GM11168 (cell line): ENCODE results near the gene CHD2.

ENCODE experiments used
- in situ Hi-C: fragments of 300-500 bp; cut with MboI; formaldehyde crosslinking; loops from one replicate; pipeline ENCODE4 v1.12.0; 2022; ENCODE audit warnings: low sequenced_read_pairs; ENCODE audit not compliant: unreplicated experiment

CHD2 gene

DNA sequence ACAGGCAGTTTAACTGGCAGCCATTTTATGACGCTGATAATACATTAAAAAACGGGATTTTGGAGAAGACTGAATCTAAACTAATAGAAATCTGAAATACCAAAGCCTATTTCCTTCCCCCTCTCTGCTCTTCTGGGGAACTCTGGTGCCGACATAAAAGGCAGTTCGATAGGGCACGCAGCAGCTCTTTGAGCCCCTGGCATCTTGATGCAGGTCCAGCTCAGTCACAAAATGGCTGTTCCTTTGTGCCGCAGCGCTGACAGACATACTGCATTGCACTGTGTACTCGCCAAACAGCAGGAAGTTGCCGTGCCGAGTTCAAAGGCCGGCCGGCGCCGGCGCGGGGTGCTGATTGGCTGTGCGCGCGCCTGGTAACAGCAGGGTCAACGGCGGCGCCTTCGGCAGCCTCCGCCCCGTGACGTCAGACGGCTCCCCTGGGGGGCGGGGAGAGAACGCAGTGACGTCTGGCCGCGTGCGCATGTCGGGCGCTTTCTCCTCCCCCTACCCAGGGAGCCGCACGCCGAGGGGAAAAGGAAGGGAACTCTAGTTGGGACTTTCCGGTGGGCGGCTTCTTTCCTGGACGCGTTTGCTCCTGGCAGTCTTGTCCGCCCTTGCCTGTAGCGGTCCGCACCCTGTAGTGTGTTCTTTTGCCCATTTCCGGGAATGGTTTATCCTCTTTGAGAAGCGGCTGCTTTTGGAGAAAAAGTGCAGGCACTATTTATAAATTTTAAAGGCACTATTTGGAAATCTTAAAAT is 4.0 kb downstream of the CHD2 start:
- in situ Hi-C loops: no loop called here

DNA sequence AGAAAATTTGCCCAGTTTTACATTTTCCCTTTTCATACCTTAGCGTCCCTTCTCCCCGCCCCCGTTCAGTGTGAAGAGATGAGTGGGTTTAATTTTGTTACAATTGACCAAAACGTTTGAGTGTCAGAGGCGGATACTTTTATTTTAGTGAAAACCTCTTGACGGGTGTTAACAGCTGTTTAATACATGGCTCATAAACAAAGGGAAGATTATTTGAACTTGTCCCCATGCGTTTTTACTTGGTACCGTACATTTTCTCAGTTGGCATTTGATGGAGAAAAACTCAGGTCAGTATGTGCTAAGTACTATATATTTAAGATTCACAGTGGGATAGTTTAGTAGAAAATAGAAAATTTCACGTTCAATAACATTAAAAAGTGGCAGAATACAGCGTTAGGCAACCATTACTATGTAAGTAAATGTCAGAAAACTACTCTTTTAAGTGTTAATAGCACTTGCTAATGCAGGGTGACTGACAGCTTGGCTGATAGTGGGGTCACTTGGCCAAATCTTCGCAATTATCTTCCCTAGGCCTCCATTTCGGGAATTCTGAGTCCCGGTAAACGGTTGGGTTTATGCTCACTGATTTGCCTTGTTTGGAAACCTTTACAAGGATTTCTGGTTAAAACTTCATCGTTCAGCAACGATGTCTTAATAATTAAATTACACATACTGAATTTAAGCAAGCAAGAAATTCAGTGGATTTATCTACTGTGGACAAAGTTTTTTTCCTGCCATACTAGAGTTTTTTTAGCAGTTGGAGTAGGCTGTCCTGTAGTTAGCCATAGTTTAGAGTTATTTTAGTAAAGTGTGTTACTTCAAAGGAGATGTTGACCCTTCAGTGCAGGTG is 4.8 kb downstream of the CHD2 start:
- in situ Hi-C loops: no loop called here

DNA sequence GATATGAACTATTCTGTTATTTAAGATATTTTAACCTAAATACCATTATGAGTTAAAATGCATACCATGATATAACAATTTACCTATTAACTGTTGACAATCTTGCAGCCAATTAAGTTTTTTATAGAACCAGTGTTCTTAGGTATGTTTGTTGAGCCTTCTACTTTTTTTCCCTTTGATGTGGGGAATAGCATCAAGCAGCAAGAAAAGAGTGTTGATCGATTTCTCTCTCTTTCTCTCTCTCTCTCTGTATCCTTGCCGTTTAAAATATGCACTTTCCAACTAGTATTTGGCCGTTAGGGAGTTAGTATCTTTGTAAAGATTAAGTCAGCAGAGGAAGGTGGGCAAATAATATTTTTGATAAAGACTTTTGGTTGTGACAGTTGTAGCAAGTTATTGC is 5.9 kb downstream of the CHD2 start:
- in situ Hi-C loops: no loop called here

DNA sequence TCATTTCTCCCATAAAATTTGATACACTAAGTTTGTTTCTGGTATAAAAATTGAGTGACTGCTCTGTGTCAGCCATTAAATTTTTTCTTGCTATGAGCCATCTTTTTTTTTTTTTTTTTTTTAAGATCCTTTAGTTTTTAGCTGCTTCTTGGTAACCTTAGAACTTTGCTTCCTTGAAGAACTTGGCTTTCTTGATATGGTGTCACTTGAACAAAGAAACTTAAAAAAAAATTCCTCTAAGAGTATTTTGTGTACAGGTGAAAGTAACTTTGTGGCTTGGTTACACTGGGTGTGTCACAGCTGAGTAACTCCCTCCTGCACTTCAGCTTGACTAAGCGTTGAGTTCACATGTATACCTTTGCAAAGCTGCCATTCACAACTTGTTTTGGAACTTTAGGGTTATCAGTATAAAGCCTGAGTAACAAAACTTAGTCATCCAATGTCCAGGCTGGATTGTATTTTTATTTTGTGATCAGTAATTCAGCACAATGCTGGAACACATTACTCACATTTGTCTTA is 6.5 kb downstream of the CHD2 start:
- in situ Hi-C loops: no loop called here

DNA sequence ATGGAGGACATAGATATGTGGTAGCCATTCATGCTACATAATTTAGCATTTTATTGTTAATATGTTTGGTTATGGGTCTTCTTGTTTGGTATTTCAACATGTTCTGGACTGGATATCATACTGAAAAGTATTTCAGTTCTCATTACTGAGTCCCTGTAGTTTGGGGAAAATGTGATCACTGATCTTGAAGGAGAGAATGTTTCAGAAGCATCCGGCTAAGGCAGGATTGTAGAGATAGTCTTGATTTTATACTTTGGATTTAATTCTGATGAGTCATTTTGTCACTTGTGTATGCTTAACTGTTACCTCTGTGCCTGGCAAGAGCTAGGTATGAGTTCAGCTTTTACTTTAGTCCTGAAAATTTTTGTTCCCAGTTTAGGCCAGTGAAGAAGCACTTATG is 7.1 kb downstream of the CHD2 start:
- in situ Hi-C loops: no loop called here

DNA sequence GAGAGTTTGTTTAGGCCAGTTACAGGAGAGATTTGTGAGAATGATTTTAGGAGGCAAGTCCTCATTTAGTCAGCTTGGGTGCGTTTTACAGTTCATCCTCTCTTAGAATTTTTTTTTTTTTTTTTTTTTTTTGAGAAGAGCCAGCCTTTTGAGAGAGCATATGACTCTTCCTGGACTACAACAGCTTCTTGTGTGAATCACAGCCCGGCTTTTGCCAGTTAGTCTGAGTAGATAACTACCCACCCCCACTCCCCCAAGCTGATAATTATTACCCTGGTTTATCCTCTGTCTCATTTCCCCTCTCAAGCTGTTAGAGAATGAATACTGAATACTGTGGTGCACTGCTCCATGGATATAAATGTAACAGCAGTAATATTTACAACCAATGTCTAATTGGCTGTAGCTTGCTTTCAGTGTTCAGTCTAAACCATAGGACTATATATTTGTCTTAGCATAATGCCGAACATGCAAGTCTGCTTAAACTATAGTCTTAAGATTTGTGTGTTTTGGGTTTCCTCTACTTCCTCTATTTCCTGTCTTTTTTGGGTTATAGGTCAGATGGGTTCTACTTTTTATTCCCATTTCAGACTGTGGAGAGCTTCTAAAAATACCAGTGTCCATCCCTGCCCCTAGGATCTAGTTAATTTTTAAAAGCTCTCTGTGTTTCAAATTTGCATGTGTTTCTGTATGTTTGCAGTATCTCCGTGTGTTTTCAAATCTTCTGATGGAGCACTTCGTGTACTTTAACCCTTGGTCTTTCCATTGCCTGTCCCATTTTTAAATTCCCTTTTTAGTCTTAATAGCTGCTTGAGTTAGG is 8.0 kb downstream of the CHD2 start:
- in situ Hi-C loops: no loop called here

DNA sequence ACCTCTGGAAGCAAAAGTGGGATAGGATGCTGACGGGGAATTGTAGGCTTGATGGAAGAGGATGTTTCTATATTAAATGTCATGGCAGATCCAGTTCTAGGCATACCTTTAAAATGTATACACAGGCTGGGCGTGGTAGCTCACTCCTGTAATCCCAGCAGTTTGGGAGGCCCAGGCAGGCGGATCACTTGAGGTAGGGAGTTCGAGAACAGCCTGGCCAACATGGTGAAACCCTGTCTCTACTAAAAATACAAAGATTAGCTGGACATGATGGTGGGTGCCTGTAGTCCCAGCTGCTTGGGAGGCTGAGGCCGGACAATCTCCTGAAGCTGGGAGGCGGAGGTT is 8.6 kb downstream of the CHD2 start:
- in situ Hi-C loops: no loop called here

DNA sequence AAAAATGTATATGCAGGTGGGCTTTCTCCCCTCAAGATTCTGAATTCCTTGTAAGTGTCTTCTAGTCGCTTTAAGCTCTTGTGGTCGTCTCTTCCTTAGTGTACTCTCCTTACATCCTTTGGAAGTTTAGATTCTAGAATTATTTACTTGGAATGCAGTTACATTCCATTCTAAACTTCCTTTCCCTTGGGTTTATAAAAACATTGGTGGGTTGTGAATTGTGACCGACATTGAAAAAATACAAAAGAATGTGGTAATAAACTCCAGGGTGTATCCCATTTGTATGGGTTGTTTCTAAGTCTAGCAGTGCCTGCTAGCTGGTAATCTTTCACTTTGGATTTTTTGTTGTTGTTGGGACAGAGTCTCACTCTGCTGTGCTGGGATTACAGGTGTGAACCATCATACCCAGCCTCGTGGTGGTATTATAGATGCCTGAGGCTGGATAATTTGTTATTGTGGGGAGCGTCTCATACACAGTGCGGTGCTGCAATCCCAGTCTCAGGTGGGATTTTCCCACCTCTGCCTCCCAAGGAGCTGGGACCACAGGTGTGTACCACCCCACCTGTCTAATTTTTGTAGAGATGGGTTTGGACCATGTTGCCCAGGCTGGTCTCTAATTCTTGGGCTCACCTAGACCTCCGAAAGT is 9.1 kb downstream of the CHD2 start:
- in situ Hi-C loops: no loop called here

DNA sequence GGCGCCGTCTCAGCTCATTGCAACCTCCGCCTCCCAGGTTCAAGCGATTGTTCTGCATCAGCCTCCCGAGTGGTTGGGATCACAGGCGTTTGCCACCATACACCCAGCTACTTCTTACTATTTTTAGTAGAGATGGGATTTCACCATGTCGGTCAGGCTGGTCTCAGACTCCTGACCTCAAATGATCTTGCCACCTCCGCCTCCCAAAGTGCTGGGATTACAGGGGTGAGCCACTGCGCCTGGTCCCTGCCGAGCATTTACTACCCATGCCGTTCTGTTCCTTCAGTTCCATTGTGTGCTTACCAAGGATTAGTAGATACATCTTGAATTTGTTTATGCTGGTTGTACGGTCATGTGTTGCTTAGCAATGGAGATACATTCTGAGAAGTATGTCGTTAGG is 10.3 kb downstream of the CHD2 start:
- in situ Hi-C loops: loop anchor here (10.0 kb wide), 1 partner anchor 106 kb away; no protein-coding TSS in a partner anchor

DNA sequence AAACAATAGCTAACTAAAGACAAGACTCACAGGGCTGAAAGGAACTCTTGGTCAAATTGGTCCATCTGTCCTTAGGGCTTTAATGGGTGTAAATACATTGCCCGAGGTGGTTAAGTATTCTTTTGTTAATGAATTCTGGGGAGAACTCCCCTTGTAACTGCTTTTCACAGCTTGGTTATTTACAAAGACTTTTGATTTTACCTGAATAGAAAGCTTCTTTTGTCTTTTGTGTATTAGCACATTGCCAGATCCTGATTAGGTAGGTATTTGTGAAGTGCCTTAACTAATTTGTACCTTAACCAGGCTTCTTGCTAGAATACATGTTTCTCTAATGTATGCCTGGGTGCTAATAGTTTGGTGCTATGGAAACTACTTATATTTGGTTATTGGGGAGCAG is 14.0 kb downstream of the CHD2 start:
- in situ Hi-C loops: loop anchor here (10.0 kb wide), 1 partner anchor 109 kb away; no protein-coding TSS in a partner anchor

DNA sequence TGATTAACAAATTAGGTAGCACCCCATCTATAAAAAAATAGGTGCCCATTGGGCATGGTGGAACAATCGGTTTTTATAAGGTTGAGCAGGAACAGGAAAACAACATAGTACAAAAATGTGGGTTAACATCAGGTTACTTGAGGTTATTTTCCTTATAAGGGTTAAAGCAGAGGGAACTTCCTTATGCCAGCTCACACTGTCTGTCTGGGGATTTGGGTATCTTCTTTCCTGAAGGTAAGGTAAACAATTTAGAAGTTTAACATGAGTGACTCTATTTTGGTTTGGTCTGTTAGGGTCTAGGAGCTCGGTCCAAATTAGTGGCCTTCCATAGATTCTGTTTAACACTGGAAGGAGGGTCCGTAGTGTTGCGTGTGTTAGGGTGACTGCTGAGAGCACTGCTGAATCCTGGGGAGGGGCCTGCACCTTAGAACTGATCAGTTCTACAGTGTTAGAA is 14.7 kb downstream of the CHD2 start:
- in situ Hi-C loops: loop anchor here (10.0 kb wide), 1 partner anchor 110 kb away; no protein-coding TSS in a partner anchor

DNA sequence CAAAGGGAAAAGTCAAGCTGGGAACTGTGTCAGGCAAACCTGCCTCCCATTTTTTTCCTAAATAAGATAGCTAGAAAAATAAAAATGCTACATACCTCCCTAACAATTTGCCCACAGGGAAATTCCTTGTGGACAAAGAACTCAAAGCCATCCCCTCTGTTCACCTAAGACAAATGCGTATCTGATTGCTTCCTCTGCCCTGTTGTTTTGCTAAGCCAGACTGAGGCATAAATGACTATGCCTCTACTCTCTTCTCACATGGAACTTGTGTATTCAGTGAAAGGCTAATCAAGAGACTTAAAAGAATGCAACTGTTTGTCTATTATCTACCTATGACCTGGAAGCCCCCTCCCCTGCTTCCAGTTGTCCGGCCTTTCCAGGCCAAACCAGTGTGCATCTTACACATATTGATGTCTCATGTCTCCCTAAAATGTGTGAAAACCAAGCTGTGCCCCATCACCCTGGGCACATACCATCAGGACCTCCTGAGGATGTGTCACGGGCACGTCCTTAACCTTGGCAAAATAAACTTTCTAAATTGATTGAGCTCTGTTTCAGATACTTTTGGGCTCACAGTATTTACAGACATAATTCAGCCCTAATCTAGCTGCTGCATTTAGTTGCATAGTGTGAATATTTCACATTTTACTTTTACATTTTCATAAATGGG is 15.8 kb downstream of the CHD2 start:
- in situ Hi-C loops: loop anchor here (10.0 kb wide), 1 partner anchor 111 kb away; no protein-coding TSS in a partner anchor

DNA sequence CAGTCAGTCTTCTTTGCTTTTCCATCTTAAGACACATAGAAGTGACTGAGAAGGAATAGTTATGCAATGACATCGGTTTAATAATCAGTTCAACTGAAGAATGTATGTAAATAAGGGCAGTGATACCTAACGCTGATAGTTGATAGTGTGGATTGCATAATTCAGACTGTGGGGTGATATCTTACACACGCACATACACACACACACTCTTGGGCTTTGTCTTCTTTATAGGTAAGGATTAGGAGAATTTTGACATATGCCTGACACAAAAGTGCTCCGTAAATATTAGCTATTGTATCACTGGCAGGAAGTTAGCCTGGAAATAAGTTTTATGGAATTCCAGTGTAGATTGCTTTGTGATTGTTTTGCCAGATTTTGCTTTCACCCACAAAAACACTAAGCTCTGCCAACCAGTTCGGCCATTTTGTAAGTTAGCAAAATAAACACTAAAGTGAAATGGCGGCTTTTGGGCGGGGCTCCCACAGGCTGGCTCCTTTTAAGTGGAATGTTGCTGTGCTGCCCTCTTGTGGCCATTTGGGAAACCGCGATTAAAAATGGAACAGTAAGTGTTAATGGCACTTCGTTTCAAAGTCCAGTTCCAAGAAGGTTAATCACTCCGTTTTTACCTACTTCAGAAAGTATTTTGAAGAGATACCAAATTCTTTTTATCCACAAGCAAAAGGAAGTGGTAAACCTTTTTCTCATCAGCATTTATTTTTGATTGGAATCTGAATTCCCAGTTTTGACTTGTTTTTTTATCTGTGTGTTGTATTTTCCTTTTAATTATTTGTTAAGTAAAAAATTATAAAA is 17.7 kb downstream of the CHD2 start:
- in situ Hi-C loops: loop anchor here (10.0 kb wide), 1 partner anchor 113 kb away; no protein-coding TSS in a partner anchor

DNA sequence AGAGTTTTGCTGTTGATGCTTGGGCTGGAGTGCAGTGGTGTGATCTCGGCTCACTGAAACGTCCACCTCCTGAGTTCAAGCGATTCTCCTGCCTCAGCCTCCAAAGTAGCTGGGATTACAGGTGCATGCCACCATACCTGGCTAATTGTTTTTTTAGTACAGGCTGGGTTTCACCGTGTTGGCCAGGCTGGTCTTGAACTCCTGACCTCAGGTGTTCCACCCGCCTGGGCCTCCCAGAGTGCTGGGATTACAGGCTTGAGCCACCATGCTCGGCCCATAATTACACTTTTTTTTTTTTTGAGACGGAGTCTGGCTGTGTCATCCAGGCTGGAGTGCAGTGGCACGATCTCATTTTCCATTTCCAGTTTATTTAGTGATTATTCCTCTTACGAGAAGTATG is 18.8 kb downstream of the CHD2 start:
- in situ Hi-C loops: loop anchor here (10.0 kb wide), 1 partner anchor 114 kb away; no protein-coding TSS in a partner anchor

DNA sequence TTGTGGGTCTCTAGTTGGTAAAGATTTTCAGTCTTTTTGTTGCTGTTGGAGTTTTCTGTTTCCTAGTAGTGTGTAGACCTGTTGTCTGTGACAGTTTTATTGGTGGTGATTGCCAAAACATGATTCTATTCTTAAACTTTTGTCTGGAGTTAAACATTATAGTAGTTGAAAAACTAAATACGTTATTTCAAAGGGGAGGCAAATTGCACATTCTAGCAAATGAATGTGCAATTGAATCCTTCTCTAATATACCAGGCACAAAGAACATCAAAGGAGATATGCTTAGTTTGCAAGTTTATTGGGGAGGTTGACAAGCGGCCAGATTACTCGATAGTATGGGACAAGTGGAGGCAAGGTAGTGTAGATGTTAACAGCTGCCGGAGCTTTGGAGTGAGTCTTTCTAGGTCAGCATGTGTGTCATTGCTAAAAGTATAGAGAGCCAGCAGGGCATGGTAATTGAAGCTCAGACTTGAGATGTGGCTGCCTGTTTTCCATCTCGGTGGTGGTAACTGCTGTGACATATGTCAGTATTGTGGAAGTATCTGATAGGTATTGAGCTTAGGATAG is 20.6 kb downstream of the CHD2 start:
- in situ Hi-C loops: no loop called here

DNA sequence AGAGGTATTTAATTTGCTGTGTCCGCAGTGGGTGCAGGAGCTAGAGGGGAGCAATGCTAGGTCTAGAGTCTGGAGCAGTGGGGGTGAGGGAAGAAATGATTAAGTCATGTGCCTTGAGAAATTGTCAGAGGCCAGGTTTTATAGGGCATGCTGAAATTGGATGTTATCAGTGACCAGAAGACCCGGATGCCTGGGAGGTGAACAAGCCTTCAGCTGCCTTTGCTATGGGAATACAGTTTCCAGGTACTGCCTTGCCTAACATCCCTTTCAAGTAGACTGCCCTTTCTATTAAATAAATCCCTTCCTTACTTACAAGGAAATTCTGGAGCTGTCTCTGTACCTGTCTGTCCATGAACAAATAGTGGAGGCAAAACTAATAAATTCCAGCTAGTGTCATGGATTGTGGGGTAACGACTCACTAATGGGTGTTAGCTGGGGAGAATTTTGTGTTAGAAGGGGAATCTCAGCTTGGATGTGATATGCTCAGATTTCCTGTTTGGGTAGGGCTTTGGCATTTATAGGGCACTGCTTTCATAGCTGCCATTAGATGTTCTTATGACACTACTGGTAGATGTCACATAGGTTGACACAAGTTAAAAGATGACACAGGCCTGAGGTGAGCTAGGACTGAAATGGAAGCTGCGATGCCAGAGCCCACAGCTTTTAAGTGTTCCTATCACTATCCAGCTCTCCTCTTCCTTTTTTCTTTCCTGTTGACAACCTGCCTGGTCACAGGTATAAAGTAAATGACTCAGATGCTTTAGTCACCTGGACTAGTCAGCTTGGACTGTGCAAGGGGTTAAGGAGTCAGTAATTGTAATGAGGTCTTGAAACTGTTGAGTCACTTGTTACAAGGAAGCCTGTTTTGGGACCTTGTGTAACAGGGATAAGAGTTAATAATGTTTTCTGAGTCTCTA is 21.3 kb downstream of the CHD2 start:
- in situ Hi-C loops: no loop called here

DNA sequence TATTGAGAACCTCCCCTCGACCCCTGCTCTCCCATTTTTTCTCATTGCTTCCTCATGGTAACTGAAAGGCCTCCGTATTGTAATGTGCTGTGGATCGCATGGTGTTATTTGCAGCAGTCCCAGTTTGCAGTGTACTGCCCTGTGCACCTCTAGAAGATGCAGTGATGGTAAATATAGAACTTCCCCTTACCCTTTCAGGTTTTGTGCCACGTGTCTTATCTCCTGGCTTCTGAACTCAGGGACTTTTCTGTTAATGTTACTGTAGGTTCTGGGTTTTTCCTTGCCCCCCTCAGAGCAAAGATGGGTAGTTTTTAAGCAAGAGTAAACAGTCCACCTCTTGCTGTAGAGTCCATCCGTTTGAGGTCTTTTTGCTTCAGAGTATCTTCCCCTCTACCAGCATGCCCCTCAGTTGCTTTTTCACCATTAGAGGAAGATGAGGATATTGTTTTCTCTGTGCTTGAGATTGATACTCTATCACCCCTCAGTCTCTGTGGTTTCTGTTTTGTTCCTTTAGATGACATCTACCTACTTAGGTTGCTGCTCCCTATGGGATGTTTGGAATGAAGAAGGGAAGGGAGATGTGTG is 22.4 kb downstream of the CHD2 start:
- in situ Hi-C loops: no loop called here
